Neural cell (in vitro differentiated cells): Measurements from ENCODE around the gene IFI30. TPM values are rescaled to one million over a fixed set of nuclear protein-coding genes. Genes with fewer than 3 reads are reported as not detected.
"Not testable (repeated sequence)": the region's sequence is repeated elsewhere in the genome, so short reads cannot be mapped to it uniquely, and the experiment has no call there.

Experiments used
- H2AFZ ChIP-seq: fragments of 200-600, 300-800 bp; sonication (generic), shearing (Covaris generic); 2 replicates; pipeline ENCODE4 v1.6.0; 2014; ENCODE audit warnings: low read depth, mild to moderate bottlenecking, antibody characterized with exemption, low read length, moderate library complexity
- H3F3A ChIP-seq: fragments of 200-600 bp; shearing (Covaris generic); 2 replicates; pipeline ENCODE4 v1.6.1; 2016; ENCODE audit warnings: mild to moderate bottlenecking, moderate library complexity, mixed read lengths, antibody characterized with exemption, low read length; ENCODE audit not compliant: insufficient read depth, poor library complexity, severe bottlenecking
- H3K27ac ChIP-seq: fragments of 200-600, 300-800 bp; sonication (generic), shearing (Covaris generic); 2 replicates; pipeline ENCODE4 v1.5.1; 2014; ENCODE audit warnings: mild to moderate bottlenecking, low read length, moderate library complexity
- H3K27me3 ChIP-seq: fragments of 300-800, 200-600 bp; sonication (generic), shearing (Covaris generic); 2 replicates; pipeline ENCODE4 v1.6.0; 2014; ENCODE audit warnings: mild to moderate bottlenecking, low read depth, low read length, moderate library complexity; ENCODE audit not compliant: insufficient read depth
- H3K36me3 ChIP-seq: fragments of 300-800, 200-600 bp; sonication (generic), shearing (Covaris generic); 2 replicates; pipeline ENCODE4 v1.5.1; 2014; ENCODE audit warnings: mild to moderate bottlenecking, antibody characterized with exemption, low read length, moderate library complexity; ENCODE audit not compliant: insufficient read depth
- H3K4me2 ChIP-seq: fragments of 300-800, 200-600 bp; sonication (generic), shearing (Covaris generic); 2 replicates; pipeline ENCODE4 v1.6.0; 2014; ENCODE audit warnings: mild to moderate bottlenecking, low read length
- H3K4me3 ChIP-seq: fragments of 300-800, 200-600 bp; sonication (generic), shearing (Covaris generic); 2 replicates; pipeline ENCODE4 v1.5.1; 2014; ENCODE audit warnings: mild to moderate bottlenecking, low read length, moderate library complexity
- H3K79me2 ChIP-seq: fragments of 200-600 bp; shearing (Covaris generic); replicated peaks from 2 replicates; pipeline ENCODE4 v1.6.0; 2014; ENCODE audit warnings: mild to moderate bottlenecking, low read length, moderate library complexity; ENCODE audit not compliant: insufficient read depth
- H3K9ac ChIP-seq: fragments of 300-800, 200-600 bp; sonication (generic), shearing (Covaris generic); 2 replicates; pipeline ENCODE4 v1.6.1; 2016; ENCODE audit warnings: mild to moderate bottlenecking, low read length, mixed read lengths
- H3K9me2 ChIP-seq: fragments of 200-600 bp; shearing (Covaris generic); 2 replicates; pipeline ENCODE4 v1.6.1; 2016; ENCODE audit warnings: mild to moderate bottlenecking, low read length, mixed read lengths; ENCODE audit not compliant: insufficient read depth
- H3K9me3 ChIP-seq: fragments of 200-600, 300-800 bp; sonication (generic), shearing (Covaris generic); 2 replicates; pipeline ENCODE4 v1.6.1; 2016; ENCODE audit warnings: mild to moderate bottlenecking, mixed run types, low read length, moderate library complexity, mixed read lengths
- H4K20me1 ChIP-seq: fragments of 200-600 bp; shearing (Covaris generic); 2 replicates; pipeline ENCODE4 v1.6.1; 2016; ENCODE audit warnings: mild to moderate bottlenecking, mixed run types; ENCODE audit not compliant: insufficient read depth
- EP300 ChIP-seq: fragments of 450-650 bp; conservative IDR thresholded peaks from 2 replicates; pipeline ENCODE4 v1.6.1; 2014; ENCODE audit warnings: antibody characterized with exemption, mild to moderate bottlenecking, moderate library complexity; ENCODE audit not compliant: poor library complexity, severe bottlenecking
- EZH2 ChIP-seq: fragments of 200-600, 300-800 bp; shearing (Covaris generic), sonication (generic); IDR thresholded peaks from 2 replicates; pipeline ENCODE4 v1.6.1; 2014; ENCODE audit warnings: antibody characterized with exemption, low read length, borderline replicate concordance, mild to moderate bottlenecking; ENCODE audit not compliant: insufficient read depth, poor library complexity, severe bottlenecking
- MXI1 ChIP-seq: fragments of 450-650 bp; conservative IDR thresholded peaks from 2 replicates; pipeline ENCODE4 v1.6.1; 2014; ENCODE audit warnings: antibody characterized with exemption, mild to moderate bottlenecking; ENCODE audit not compliant: poor library complexity, severe bottlenecking
- POLR2AphosphoS5 ChIP-seq: IDR thresholded peaks from 2 replicates; pipeline ENCODE4 v1.6.1; 2012
- RAD21 ChIP-seq: fragments of 450-650 bp; conservative IDR thresholded peaks from 2 replicates; pipeline ENCODE4 v1.6.1; 2014; ENCODE audit warnings: antibody characterized with exemption, mild to moderate bottlenecking, moderate library complexity
- SMC3 ChIP-seq: fragments of 450-650 bp; conservative IDR thresholded peaks from 2 replicates; pipeline ENCODE4 v1.6.1; 2014; ENCODE audit warnings: antibody characterized with exemption, mild to moderate bottlenecking, moderate library complexity; ENCODE audit not compliant: poor library complexity
- TAF1 ChIP-seq: IDR thresholded peaks from 2 replicates; pipeline ENCODE4 v1.6.1; 2012; ENCODE audit warnings: low read depth
- polyA plus RNA-seq: library from polyadenylated mRNA; depleted of rRNA; stranded (reverse); fragments of >200 nt; gene quantifications from 2 replicates; pipeline ENCODE4 v1.2.3, GENCODE V29; 2014
- TF ChIP-seq, protein P1 (sequence below): fragments of 450-650 bp; IDR thresholded peaks from 2 replicates; pipeline ENCODE4 v1.5.1; 2014; ENCODE audit warnings: antibody characterized with exemption, mild to moderate bottlenecking, moderate library complexity; ENCODE audit not compliant: poor library complexity, severe bottlenecking
- TF ChIP-seq, protein P2 (sequence below): IDR thresholded peaks from 2 replicates; pipeline ENCODE4 v1.6.1; 2012; ENCODE audit warnings: borderline replicate concordance

Gene IFI30
- polyA plus RNA-seq, 1 donor from 2014 or later: 0.82 TPM

DNA sequence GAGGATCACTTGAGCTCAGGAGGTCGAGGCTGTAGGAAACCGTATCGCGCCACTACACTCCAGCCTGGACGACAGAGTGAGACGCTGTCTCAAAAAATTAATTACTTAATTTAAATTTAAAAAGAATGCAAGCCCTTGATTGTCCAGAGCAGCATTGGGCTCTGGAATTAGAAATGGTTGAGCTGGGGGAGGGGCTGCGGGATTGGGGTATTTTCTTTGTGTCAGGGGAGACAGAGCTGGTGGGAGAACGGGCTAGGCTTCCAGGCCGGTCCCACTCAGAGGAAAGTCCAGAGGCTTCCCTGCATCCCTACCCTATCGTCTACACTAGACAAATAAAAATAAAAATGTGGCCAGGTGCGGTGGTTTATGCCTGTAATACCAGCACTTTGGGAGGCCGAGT lies 32.4 kb downstream of the IFI30 start:
- Histone ChIP-seq H3K36me3 (no peaks in the 10 kb centered on the region), H3K9ac (no peak overlapping the region), H4K20me1 (no peaks in the 10 kb centered on the region), H3K79me2 (peaks cover 16% of the 10 kb centered on the region), H3F3A (peaks cover 3% of the 10 kb centered on the region), H3K27ac (no peak overlapping the region), H3K9me2 (no peaks in the 10 kb centered on the region), H3K27me3 (no peaks in the 10 kb centered on the region), H3K4me3 (no peak overlapping the region), H3K4me2 (no peak overlapping the region), H3K9me3 (no peaks in the 10 kb centered on the region), H2AFZ (no peak overlapping the region)
- TF ChIP-seq, protein P1, sequence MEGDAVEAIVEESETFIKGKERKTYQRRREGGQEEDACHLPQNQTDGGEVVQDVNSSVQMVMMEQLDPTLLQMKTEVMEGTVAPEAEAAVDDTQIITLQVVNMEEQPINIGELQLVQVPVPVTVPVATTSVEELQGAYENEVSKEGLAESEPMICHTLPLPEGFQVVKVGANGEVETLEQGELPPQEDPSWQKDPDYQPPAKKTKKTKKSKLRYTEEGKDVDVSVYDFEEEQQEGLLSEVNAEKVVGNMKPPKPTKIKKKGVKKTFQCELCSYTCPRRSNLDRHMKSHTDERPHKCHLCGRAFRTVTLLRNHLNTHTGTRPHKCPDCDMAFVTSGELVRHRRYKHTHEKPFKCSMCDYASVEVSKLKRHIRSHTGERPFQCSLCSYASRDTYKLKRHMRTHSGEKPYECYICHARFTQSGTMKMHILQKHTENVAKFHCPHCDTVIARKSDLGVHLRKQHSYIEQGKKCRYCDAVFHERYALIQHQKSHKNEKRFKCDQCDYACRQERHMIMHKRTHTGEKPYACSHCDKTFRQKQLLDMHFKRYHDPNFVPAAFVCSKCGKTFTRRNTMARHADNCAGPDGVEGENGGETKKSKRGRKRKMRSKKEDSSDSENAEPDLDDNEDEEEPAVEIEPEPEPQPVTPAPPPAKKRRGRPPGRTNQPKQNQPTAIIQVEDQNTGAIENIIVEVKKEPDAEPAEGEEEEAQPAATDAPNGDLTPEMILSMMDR: no peak
- TF ChIP-seq POLR2AphosphoS5 (no peak), MXI1 (no peak), RAD21 (no peak), SMC3 (no peak), TAF1 (no peak), EZH2 (no peak), EP300 (no peak)
- TF ChIP-seq, protein P2, sequence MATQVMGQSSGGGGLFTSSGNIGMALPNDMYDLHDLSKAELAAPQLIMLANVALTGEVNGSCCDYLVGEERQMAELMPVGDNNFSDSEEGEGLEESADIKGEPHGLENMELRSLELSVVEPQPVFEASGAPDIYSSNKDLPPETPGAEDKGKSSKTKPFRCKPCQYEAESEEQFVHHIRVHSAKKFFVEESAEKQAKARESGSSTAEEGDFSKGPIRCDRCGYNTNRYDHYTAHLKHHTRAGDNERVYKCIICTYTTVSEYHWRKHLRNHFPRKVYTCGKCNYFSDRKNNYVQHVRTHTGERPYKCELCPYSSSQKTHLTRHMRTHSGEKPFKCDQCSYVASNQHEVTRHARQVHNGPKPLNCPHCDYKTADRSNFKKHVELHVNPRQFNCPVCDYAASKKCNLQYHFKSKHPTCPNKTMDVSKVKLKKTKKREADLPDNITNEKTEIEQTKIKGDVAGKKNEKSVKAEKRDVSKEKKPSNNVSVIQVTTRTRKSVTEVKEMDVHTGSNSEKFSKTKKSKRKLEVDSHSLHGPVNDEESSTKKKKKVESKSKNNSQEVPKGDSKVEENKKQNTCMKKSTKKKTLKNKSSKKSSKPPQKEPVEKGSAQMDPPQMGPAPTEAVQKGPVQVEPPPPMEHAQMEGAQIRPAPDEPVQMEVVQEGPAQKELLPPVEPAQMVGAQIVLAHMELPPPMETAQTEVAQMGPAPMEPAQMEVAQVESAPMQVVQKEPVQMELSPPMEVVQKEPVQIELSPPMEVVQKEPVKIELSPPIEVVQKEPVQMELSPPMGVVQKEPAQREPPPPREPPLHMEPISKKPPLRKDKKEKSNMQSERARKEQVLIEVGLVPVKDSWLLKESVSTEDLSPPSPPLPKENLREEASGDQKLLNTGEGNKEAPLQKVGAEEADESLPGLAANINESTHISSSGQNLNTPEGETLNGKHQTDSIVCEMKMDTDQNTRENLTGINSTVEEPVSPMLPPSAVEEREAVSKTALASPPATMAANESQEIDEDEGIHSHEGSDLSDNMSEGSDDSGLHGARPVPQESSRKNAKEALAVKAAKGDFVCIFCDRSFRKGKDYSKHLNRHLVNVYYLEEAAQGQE: no peak

DNA sequence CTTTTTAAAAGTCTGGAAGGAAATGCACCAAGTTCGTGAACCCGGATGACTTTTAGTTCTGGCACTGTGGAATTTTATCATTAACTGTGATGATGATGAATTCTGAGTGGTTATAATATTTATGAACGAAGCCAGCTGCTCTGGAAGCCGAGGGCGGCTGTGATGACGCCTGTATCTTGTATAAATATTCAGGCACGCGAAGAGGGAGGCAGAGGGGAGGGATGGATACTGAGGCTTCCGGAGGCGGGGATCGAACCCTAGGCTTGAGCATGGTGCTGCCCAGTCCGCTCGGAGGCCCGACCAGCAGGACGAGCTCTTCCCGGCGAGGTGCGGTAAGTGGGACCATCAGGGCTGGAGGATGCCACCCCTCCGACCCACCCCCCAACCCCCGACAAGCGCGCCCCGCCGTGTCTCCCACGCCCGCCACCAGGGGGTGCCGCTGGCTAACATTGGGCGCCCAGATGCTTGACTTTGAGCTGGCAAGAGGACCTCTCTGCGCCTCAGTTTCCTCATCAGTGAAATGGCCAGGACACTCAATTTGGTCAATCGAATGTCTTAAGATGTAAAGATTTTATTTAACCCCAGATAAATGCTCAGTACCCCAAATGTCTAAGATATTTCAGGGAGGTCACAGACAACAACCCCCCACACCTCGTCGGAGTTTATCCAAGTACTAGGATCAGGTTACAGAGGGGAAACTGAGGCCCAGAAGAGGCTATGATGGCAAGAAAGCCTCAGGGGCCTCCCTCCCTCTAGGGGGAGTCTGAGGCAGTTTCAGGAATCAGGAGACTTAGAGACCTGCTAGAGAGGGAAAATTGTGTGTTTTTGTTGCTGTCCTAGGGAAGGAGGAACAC lies 34.7 kb downstream of the IFI30 start:
- Histone ChIP-seq H3K79me2 (peaks cover under 1% of the 10 kb centered on the region), H4K20me1 (no peaks in the 10 kb centered on the region), H3K36me3 (no peaks in the 10 kb centered on the region), H3K9me3 (no peaks in the 10 kb centered on the region), H2AFZ (no peak overlapping the region), H3K4me3 (no peak overlapping the region), H3F3A (peaks cover 3% of the 10 kb centered on the region), H3K9ac (no peak overlapping the region), H3K27me3 (no peaks in the 10 kb centered on the region), H3K9me2 (no peaks in the 10 kb centered on the region), H3K4me2 (no peak overlapping the region), H3K27ac (no peak overlapping the region)
- TF ChIP-seq, protein P2: no peak
- TF ChIP-seq RAD21 (peak; percentile 23), POLR2AphosphoS5 (no peak), EP300 (no peak), EZH2 (no peak), TAF1 (no peak), SMC3 (peak; percentile 17)
- TF ChIP-seq, protein P1: peak; percentile 32

DNA sequence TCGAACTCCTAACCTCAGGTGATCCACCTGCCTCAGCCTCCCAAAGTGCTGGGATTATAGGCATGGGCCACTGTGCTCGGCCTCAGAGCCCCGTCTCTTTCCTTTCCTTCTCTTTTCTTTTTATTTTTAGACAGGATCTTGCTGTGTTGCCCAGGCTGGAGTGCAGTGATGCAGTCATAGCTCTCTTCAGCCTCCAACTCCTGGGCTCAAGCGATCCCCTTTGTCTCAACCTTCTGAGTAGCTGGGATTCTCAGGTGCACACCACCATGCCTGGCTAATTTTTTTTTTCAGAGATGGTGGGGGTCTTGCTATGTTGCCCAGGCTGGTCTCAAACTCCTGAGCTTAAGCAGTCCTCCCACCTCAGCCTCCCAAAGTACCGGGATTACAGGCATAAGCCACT lies 36.3 kb downstream of the IFI30 start:
- H3F3A ChIP-seq, H3K9me2 ChIP-seq, H4K20me1 ChIP-seq, H3K79me2 ChIP-seq, H3K9ac ChIP-seq, H3K27me3 ChIP-seq, H3K36me3 ChIP-seq, H2AFZ ChIP-seq, H3K9me3 ChIP-seq, H3K27ac ChIP-seq, H3K4me3 ChIP-seq, H3K4me2 ChIP-seq: not testable (repeated sequence)
